GM12878 (cell line): ENCODE results near the gene RAB26. TPM values are rescaled to one million over a fixed set of nuclear protein-coding genes. Genes with fewer than 3 reads are reported as not detected.

Source experiments
- ATAC-seq: fragments of 200-7000 bp; cut with Tn5 transposase; 3 replicates; pipeline ENCODE4 v1.9.1; 2020; ENCODE audit warnings: mild to moderate bottlenecking, moderate library complexity
- BruUV-seq: library from RNA; stranded (reverse); fragments of 400-500 nt; replicated peaks from 2 replicates; lab custom pipeline; 2021; lab: Mats Ljungman, UMichigan
- CTCF ChIA-PET: fragments of 300-600 bp; sonication (Branson Sonifier 250); formaldehyde crosslinking; extraction: SDS; loops from one replicate; lab custom pipeline; 2021; ENCODE audit warnings: inconsistent platforms; lab: Yijun Ruan, JAX
- POLR2A ChIA-PET: fragments of 350-600 bp; formaldehyde crosslinking; extraction: SDS; loops from one replicate; lab custom pipeline; 2021; ENCODE audit warnings: inconsistent platforms; lab: Charles Lee
- RAD21 ChIA-PET: fragments of 300-600 bp; sonication (Branson Sonifier 250); formaldehyde crosslinking; loops from one replicate; lab custom pipeline; 2023; ENCODE audit warnings: antibody characterized with exemption; ENCODE audit not compliant: unreplicated experiment; lab: Charles Lee
- SMC1A ChIA-PET: fragments of 300-600 bp; sonication (Branson Sonifier 250); formaldehyde crosslinking; loops from one replicate; lab custom pipeline; 2023; ENCODE audit not compliant: unreplicated experiment, uncharacterized antibody; lab: Charles Lee
- DNase-seq: peaks from one replicate; pipeline ENCODE4 v3.0.0-alpha.2; 2011; ENCODE audit warnings: low read depth, low spot score
- FAIRE-seq: peaks from 3 replicates; lab custom pipeline; 2011; peaks lifted over from hg19 to GRCh38; lab: Jason Lieb, UNC
- H2AFZ ChIP-seq: 2 replicates; pipeline ENCODE4 v1.6.0; 2011; ENCODE audit warnings: low read depth, low read length, control low read depth; ENCODE audit not compliant: control insufficient read depth
- H3K27ac ChIP-seq: 2 replicates; pipeline ENCODE4 v1.5.1; 2011; ENCODE audit warnings: control low read depth; ENCODE audit not compliant: control insufficient read depth, insufficient read depth
- H3K27me3 ChIP-seq, 2 experiments: replicated peaks in 1 of 2; 2 replicates each; pipeline versions ENCODE4 v1.6.0 to v1.6.1; 2011; ENCODE audit warnings: low read length in 1 of 2; ENCODE audit not compliant: control insufficient read depth in 2 of 2, insufficient read depth in 2 of 2
- H3K36me3 ChIP-seq, 2 experiments: 2 replicates each; pipeline ENCODE4 v1.5.1; 2011; ENCODE audit warnings: low read length in 1 of 2; ENCODE audit not compliant: control insufficient read depth in 2 of 2, insufficient read depth in 2 of 2
- H3K4me1 ChIP-seq: 2 replicates; pipeline ENCODE4 v1.6.1; 2011; ENCODE audit warnings: mild to moderate bottlenecking, low read length, moderate library complexity, mixed read lengths; ENCODE audit not compliant: control insufficient read depth, insufficient read depth
- H3K4me2 ChIP-seq: 2 replicates; pipeline ENCODE4 v1.6.0; 2011; ENCODE audit warnings: control low read depth; ENCODE audit not compliant: control insufficient read depth, insufficient read depth
- H3K4me3 ChIP-seq: fragments of 200-600 bp; sonication (generic); 2 replicates; pipeline ENCODE4 v1.5.1; 2016
- H3K79me2 ChIP-seq: 2 replicates; pipeline ENCODE4 v1.6.0; 2011; ENCODE audit warnings: low read length; ENCODE audit not compliant: control insufficient read depth, insufficient read depth
- H3K9ac ChIP-seq: 2 replicates; pipeline ENCODE4 v1.8.0; 2011; ENCODE audit warnings: low read length, control low read depth, mixed read lengths; ENCODE audit not compliant: control insufficient read depth, insufficient read depth
- H3K9me3 ChIP-seq: replicated peaks from 3 replicates; pipeline ENCODE4 v1.5.1; 2011; ENCODE audit warnings: mild to moderate bottlenecking, low read length; ENCODE audit not compliant: control insufficient read depth, insufficient read depth
- H4K20me1 ChIP-seq: 2 replicates; pipeline ENCODE4 v1.6.0; 2011; ENCODE audit not compliant: control insufficient read depth, insufficient read depth
- BACH1 ChIP-seq: fragments of 450-650 bp; IDR thresholded peaks from 2 replicates; pipeline ENCODE4 v1.6.1; 2017; ENCODE audit warnings: mild to moderate bottlenecking, borderline replicate concordance
- ETV6 ChIP-seq, 2 experiments: fragments of 450-650 bp in 1 of 2; IDR thresholded peaks in 1 of 2; conservative IDR thresholded peaks in 1 of 2; 2 replicates each; pipeline ENCODE4 v1.6.1; 2014; ENCODE audit warnings: antibody characterized with exemption in 1 of 2, borderline replicate concordance in 1 of 2, low read depth in 1 of 2, mild to moderate bottlenecking in 1 of 2, moderate library complexity in 1 of 2
- HDAC2 ChIP-seq: fragments of 200-600 bp; sonication (generic); IDR thresholded peaks from 2 replicates; pipeline ENCODE4 v1.6.1; 2017
- JUND ChIP-seq: IDR thresholded peaks from 2 replicates; pipeline ENCODE4 v1.6.1; 2012; ENCODE audit warnings: low read depth, mild to moderate bottlenecking, low read length, improper control_type of control experiment, moderate library complexity
- LARP7 ChIP-seq: fragments of 450-650 bp; IDR thresholded peaks from 2 replicates; pipeline ENCODE4 v1.6.1; 2017; ENCODE audit warnings: mild to moderate bottlenecking
- MTA2 ChIP-seq: fragments of 450-650 bp; IDR thresholded peaks from 2 replicates; pipeline ENCODE4 v1.6.1; 2016; ENCODE audit warnings: low read depth, mild to moderate bottlenecking, moderate library complexity
- MTA3 ChIP-seq: IDR thresholded peaks from 2 replicates; pipeline ENCODE4 v1.6.1; 2012; ENCODE audit warnings: low read length, inconsistent platforms, borderline replicate concordance
- NRF1 ChIP-seq: conservative IDR thresholded peaks from 2 replicates; pipeline ENCODE4 v1.6.1; 2011; ENCODE audit warnings: mild to moderate bottlenecking, low read depth, low read length, improper control_type of control experiment
- POLR2A ChIP-seq: IDR thresholded peaks from 2 replicates; pipeline ENCODE4 v1.6.1; 2011; ENCODE audit warnings: low read depth, mild to moderate bottlenecking, low read length
- TCF12 ChIP-seq: IDR thresholded peaks from 2 replicates; pipeline ENCODE4 v1.6.1; 2011; ENCODE audit warnings: low read depth, mild to moderate bottlenecking, low read length
- YBX1 ChIP-seq: fragments of 450-650 bp; IDR thresholded peaks from 2 replicates; pipeline ENCODE4 v1.6.1; 2016; ENCODE audit warnings: antibody characterized with exemption
- WGBS: methylation state at CpG from one replicate; pipeline ENCODE4 v1.1.6; 2016; ENCODE audit warnings: low lambda C conversion rate; ENCODE audit not compliant: insufficient replicate concordance, insufficient coverage; ENCODE audit errors: missing lambda C conversion rate; 5-methylcytosine and 5-hydroxymethylcytosine counted together
- in situ Hi-C: fragments of 300-500 bp; cut with MboI; formaldehyde crosslinking; loops from 9 replicates; pipeline ENCODE4 v1.14.3; 2018; ENCODE audit warnings: mixed read lengths
- intact Hi-C: fragments of 100-400 bp; cut with micrococcal nuclease; formaldehyde crosslinking; loops from one replicate; pipeline ENCODE4 v1.14.2; 2022; ENCODE audit not compliant: unreplicated experiment
- polyA plus RNA-seq, 11 experiments: library from polyadenylated mRNA; depleted of rRNA in 4 of 11; unstranded in 6 of 11; stranded (reverse) in 5 of 11; fragments of >200 nt; fragmentation: Nextera tagmentation in 4 of 11; fragmentation: Illumina TruSeq in 1 of 11; extraction: Ambion mirVana in 4 of 11; extraction: Trizol in 1 of 11; gene quantifications; 1 replicate in 1 of 11; 2 replicates in 10 of 11; pipeline versions ENCODE4 v1.2.1 to v1.2.3, GENCODE V29; 2011 to 2016; ENCODE audit warnings: inconsistent platforms in 2 of 11, missing spikeins in 2 of 11, low read depth in 1 of 11
- total RNA-seq, 4 experiments: library from RNA; depleted of rRNA in 3 of 4; stranded (reverse); fragments of >200 nt in 3 of 4; fragmentation: Illumina TruSeq in 1 of 4; extraction: Trizol in 1 of 4; gene quantifications; 2 replicates each; pipeline versions ENCODE4 v1.2.1 to v1.2.3, GENCODE V29; 2013 to 2021
- TF ChIP-seq, protein P1 (sequence below): IDR thresholded peaks from 2 replicates; pipeline ENCODE4 v1.6.1; 2011; ENCODE audit warnings: low read depth, low read length, improper control_type of control experiment, borderline replicate concordance

RAB26 gene
- total and polyA plus RNA-seq, 10 of the 15 experiments (the other 5 are each of a cell fraction or from before 2014, with no cell fraction given) = 0.13 to 4.5 (median 0.33) TPM; not detected in 1

DNA sequence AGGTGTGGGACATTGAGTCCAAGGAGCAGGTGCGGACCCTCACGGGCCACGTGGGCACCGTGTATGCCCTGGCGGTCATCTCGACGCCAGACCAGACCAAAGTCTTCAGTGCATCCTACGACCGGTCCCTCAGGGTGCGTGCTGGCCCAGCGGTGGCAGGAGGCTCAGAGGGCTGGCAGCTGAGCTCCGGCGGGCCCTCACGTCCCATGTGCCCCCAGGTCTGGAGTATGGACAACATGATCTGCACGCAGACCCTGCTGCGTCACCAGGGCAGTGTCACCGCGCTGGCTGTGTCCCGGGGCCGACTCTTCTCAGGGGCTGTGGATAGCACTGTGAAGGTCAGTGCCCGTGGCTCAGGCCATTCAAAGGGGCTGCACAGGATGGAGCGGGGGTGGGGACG lies 27.6 kb downstream of the RAB26 start:
- no peak for ATAC-seq
- POLR2A ChIA-PET = no interaction called here

DNA sequence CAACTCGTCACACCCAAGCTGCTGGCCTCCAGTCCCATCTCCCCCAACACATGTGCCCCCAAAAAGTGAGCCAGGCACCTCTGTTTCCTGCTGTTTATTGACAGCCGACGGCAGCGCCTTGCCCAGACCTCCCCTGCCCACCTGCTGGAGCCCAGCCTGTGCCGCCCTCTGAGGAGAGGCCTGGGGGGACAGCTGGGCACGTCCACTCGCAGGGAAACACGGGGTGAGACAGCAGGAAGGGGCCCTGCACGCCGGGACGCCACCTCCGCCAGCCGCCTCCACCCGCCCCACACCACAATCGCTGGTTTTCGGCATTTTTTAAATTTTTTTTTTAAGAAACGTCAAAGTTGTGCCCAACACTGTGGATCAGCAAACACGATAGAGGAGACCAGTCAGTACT lies 28.7 kb downstream of the RAB26 start:
- ATAC-seq = no peak
- no peak for FAIRE-seq
- TF ChIP-seq MTA2 (no peak), YBX1 (no peak), BACH1 (no peak), TCF12 (no peak), LARP7 (no peak), ETV6 (conservative IDR thresholded peaks at IDR 0.05 in 1 of 2, IDR thresholded peaks at IDR 0.05 in 1 of 2; ENCODE audit: borderline replicate concordance in 1 of 2, low read depth in 1 of 2) (no peak)
- TF ChIP-seq, protein P1, sequence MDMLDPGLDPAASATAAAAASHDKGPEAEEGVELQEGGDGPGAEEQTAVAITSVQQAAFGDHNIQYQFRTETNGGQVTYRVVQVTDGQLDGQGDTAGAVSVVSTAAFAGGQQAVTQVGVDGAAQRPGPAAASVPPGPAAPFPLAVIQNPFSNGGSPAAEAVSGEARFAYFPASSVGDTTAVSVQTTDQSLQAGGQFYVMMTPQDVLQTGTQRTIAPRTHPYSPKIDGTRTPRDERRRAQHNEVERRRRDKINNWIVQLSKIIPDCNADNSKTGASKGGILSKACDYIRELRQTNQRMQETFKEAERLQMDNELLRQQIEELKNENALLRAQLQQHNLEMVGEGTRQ = no peak
- no peak overlapping the region for H3K27ac ChIP-seq
- H3K79me2 ChIP-seq = no peaks in the 10 kb centered on the region
- intact Hi-C loops = no loop called here
- no peak overlapping the region for H2AFZ ChIP-seq
- no peaks in the 10 kb centered on the region for H3K4me1 ChIP-seq
- peaks cover 7% of the 10 kb centered on the region in 2 experiments; a peak in 3 of 4 replicates for H3K36me3 ChIP-seq
- no peak overlapping the region for H3K9ac ChIP-seq
- H3K4me3 ChIP-seq = no peak overlapping the region
- no peaks in the 10 kb centered on the region for H3K27me3 ChIP-seq
- no peak for DNase-seq
- no peaks in the 10 kb centered on the region for H3K9me3 ChIP-seq
- no TSS peak for BruUV-seq
- RAD21 ChIA-PET = no interaction called here
- POLR2A ChIA-PET = no interaction called here
- WGBS = 85% methylated on average over 17 of the region's 18 CpGs
- CTCF ChIA-PET = no interaction called here
- no peaks in the 10 kb centered on the region for H4K20me1 ChIP-seq
- in situ Hi-C loops = no loop called here
- SMC1A ChIA-PET = no interaction called here
- no peak overlapping the region for H3K4me2 ChIP-seq

More for the DNA sequence above, 27.6 kb downstream of the RAB26 start:
- in situ Hi-C loops (no loop called here), intact Hi-C loops (no loop called here)
- no peaks in the 10 kb centered on the region for H3K4me1 ChIP-seq
- H3K79me2 ChIP-seq = no peaks in the 10 kb centered on the region
- H3K4me3 ChIP-seq = no peak overlapping the region
- H3K27me3 ChIP-seq = no peaks in the 10 kb centered on the region
- SMC1A ChIA-PET = no interaction called here
- CTCF ChIA-PET = no interaction called here
- 93% methylated on average over 23 of the region's 23 CpGs for WGBS
- RAD21 ChIA-PET = interaction anchor here (0.5 kb wide), 1 partner anchor 363 kb away, joined by 3 read pairs; no protein-coding TSS in a partner anchor
- H3K9me3 ChIP-seq = no peaks in the 10 kb centered on the region
- no peak overlapping the region for H3K27ac ChIP-seq
- TF ChIP-seq POLR2A (0 out of 2 replicates have a peak, but pooled peaks have one; percentile 21), MTA3 (no peak), JUND (no peak), HDAC2 (no peak), NRF1 (no peak)
- BruUV-seq = no TSS peak
- no peak overlapping the region for H2AFZ ChIP-seq
- FAIRE-seq (no peak), DNase-seq (no peak)
- H3K4me2 ChIP-seq = no peak overlapping the region
- no peaks in the 10 kb centered on the region for H4K20me1 ChIP-seq
- H3K9ac ChIP-seq = no peak overlapping the region
- H3K36me3 ChIP-seq = peaks cover 7 to 11% of the 10 kb centered on the region in 2 experiments; a peak in 3 of 4 replicates
